Neuronal stem cell (in vitro differentiated cells): Measurements from ENCODE around the gene CACNA2D4.

Experiments used
- DNase-seq: peaks from one replicate; pipeline ENCODE4 v3.0.0-alpha.2; 2013; ENCODE audit warnings: low spot score
- H2AFZ ChIP-seq: one replicate; pipeline ENCODE4 v1.6.1; 2013; ENCODE audit warnings: mild to moderate bottlenecking, low read length, inconsistent platforms
- H2AK5ac ChIP-seq: 2 replicates; pipeline ENCODE4 v1.6.1; 2013; ENCODE audit warnings: low read depth, mild to moderate bottlenecking, inconsistent platforms, low read length, moderate library complexity, mixed read lengths
- H2BK120ac ChIP-seq: 2 replicates; pipeline ENCODE4 v1.6.1; 2013; ENCODE audit warnings: low read depth, mild to moderate bottlenecking, inconsistent platforms, low read length, moderate library complexity, mixed read lengths
- H2BK12ac ChIP-seq: one replicate; pipeline ENCODE4 v1.6.1; 2013; ENCODE audit warnings: low read length, inconsistent platforms
- H2BK15ac ChIP-seq: 2 replicates; pipeline ENCODE4 v1.6.1; 2013; ENCODE audit warnings: mild to moderate bottlenecking, low read length, inconsistent platforms, mixed read lengths
- H2BK5ac ChIP-seq: one replicate; pipeline ENCODE4 v1.6.1; 2013; ENCODE audit warnings: inconsistent platforms, mild to moderate bottlenecking, low read length, moderate library complexity
- H3K14ac ChIP-seq: one replicate; pipeline ENCODE4 v1.6.1; 2013; ENCODE audit warnings: low read length, inconsistent platforms
- H3K18ac ChIP-seq: 2 replicates; pipeline ENCODE4 v1.6.1; 2013; ENCODE audit warnings: low read length, inconsistent platforms
- H3K23ac ChIP-seq: 2 replicates; pipeline ENCODE4 v1.6.1; 2013; ENCODE audit warnings: low read depth, mild to moderate bottlenecking, mixed read lengths, low read length, inconsistent platforms; ENCODE audit not compliant: poor library complexity
- H3K27ac ChIP-seq: replicated peaks from 3 replicates; pipeline ENCODE4 v1.5.1; 2013; ENCODE audit warnings: low read length, inconsistent platforms
- H3K27me3 ChIP-seq, 3 experiments: 2 replicates each; pipeline ENCODE4 v1.6.1; 2013; ENCODE audit warnings: low read length in 3 of 3, mild to moderate bottlenecking in 2 of 3, inconsistent platforms in 1 of 3, low read depth in 1 of 3, mixed read lengths in 1 of 3, moderate library complexity in 1 of 3; ENCODE audit not compliant: control insufficient read depth in 3 of 3, insufficient read depth in 3 of 3
- H3K36me3 ChIP-seq, 2 donors: replicated peaks in 1 of 2; 2 replicates each; pipeline ENCODE4 v1.6.1; 2013; ENCODE audit warnings: low read length in 2 of 2; ENCODE audit not compliant: control insufficient read depth in 2 of 2, insufficient read depth in 2 of 2
- H3K4ac ChIP-seq: 2 replicates; pipeline ENCODE4 v1.6.1; 2013; ENCODE audit warnings: inconsistent platforms, mild to moderate bottlenecking, low read length, moderate library complexity
- H3K4me1 ChIP-seq, 2 donors: 1 replicate in 1 of 2; 2 replicates in 1 of 2; pipeline ENCODE4 v1.6.1; 2013; ENCODE audit warnings: low read length in 2 of 2, low read depth in 1 of 2; ENCODE audit not compliant: control insufficient read depth in 2 of 2, insufficient read depth in 1 of 2
- H3K4me2 ChIP-seq: one replicate; pipeline ENCODE4 v1.6.1; 2013; ENCODE audit warnings: mild to moderate bottlenecking, low read length, inconsistent platforms; ENCODE audit not compliant: insufficient read depth, poor library complexity, severe bottlenecking
- H3K4me3 ChIP-seq, 2 donors: 2 replicates each; pipeline ENCODE4 v1.5.1; 2013; ENCODE audit warnings: low read length in 2 of 2, mild to moderate bottlenecking in 2 of 2, inconsistent platforms in 1 of 2, moderate library complexity in 1 of 2
- H3K79me1 ChIP-seq: one replicate; pipeline ENCODE4 v1.6.1; 2013; ENCODE audit warnings: low read depth, mild to moderate bottlenecking, inconsistent platforms, low read length, moderate library complexity
- H3K9ac ChIP-seq: one replicate; pipeline ENCODE4 v1.6.1; 2013; ENCODE audit warnings: mild to moderate bottlenecking, low read depth, low read length, inconsistent platforms; ENCODE audit not compliant: poor library complexity
- H3K9me3 ChIP-seq, 2 donors: replicated peaks in 1 of 2; 2 replicates each; pipeline versions ENCODE3 to v1.6.1; 2013; ENCODE audit warnings: low read length in 2 of 2, mild to moderate bottlenecking in 2 of 2, inconsistent platforms in 1 of 2, low read depth in 1 of 2, mixed read lengths in 1 of 2, moderate library complexity in 1 of 2; ENCODE audit not compliant: control insufficient read depth in 2 of 2, insufficient read depth in 1 of 2
- H4K8ac ChIP-seq: one replicate; pipeline ENCODE4 v1.6.1; 2013; ENCODE audit warnings: low read depth, mild to moderate bottlenecking, inconsistent platforms, low read length, moderate library complexity
- H4K91ac ChIP-seq: one replicate; pipeline ENCODE4 v1.6.1; 2013; ENCODE audit warnings: low read length, low read depth, mild to moderate bottlenecking, inconsistent platforms; ENCODE audit not compliant: poor library complexity
- WGBS, 2 donors: extraction: QIAGEN DNeasy Blood & Tissue Kit; methylation state at CpG; one replicate each; pipeline ENCODE4 v1.1.7; 2013; ENCODE audit warnings: missing lambda C conversion rate in 2 of 2, mixed read lengths in 1 of 2; ENCODE audit not compliant: insufficient read length in 2 of 2, insufficient replicate concordance in 1 of 2; ENCODE audit errors: extremely low coverage in 2 of 2; 5-methylcytosine and 5-hydroxymethylcytosine counted together

The CACNA2D4 gene

DNA sequence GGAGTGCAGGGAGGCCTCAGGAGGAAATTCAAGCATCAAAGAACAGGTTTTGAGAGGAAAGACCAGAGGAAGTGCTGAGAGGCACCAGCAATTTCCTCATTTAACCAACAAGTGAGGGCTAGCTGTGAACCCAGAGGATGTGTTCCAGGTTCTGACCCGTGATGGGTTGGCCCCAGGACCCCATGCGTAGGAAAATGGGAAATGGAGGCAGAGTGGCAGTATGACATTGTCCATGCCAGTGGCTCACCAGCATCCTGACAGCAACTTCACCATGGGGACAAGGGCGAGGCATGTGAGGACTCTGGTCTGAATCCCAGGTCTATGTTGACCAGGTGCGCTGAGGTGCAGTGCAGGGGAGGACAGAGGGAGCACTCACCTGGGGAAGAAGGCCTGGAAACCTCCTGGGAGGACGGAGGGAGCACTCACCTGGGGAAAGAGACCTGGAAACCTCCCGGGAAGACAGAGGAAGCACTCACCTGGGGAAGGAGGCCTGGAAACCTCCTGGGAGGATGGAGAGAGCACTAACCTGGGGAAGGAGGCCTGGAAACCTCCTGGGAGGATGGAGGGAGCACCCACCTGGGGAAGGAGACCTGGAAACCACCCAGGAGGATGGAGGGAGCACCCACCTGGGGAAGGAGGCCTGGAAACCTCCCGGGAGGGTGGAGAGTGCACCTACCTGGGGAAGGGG, 6.7 kb upstream of the CACNA2D4 start:
- Histone ChIP-seq H2BK120ac (no peak overlapping the region), H3K4me2 (no peak overlapping the region), H2AFZ (no peak overlapping the region), H3K27me3 (peaks cover 0 to 15% (median 0%) of the 10 kb centered on the region in 3 experiments), H3K23ac (peak overlapping the region; percentile 26), H3K4ac (no peak overlapping the region), H4K8ac (no peak overlapping the region), H3K27ac (no peak overlapping the region), H4K91ac (no peak overlapping the region), H3K4me1 (peaks cover 0 to 11% of the 10 kb centered on the region in 2 donors), H2BK5ac (peak overlapping the region; percentile 14), H3K36me3 (no peaks in the 10 kb centered on the region), H3K79me1 (no peaks in the 10 kb centered on the region), H3K18ac (peak overlapping the region; percentile 56), H3K9ac (no peak overlapping the region), H3K4me3 (no peak overlapping the region), H3K9me3 (no peaks in the 10 kb centered on the region), H2BK15ac (peak overlapping the region; percentile 75), H2AK5ac (peak overlapping the region; percentile 96), H2BK12ac (no peak overlapping the region), H3K14ac (peak overlapping the region; percentile 32)
- no CpG with 5 or more reads among the region's 7 CpGs for WGBS, 2 donors
- no peak for DNase-seq

DNA sequence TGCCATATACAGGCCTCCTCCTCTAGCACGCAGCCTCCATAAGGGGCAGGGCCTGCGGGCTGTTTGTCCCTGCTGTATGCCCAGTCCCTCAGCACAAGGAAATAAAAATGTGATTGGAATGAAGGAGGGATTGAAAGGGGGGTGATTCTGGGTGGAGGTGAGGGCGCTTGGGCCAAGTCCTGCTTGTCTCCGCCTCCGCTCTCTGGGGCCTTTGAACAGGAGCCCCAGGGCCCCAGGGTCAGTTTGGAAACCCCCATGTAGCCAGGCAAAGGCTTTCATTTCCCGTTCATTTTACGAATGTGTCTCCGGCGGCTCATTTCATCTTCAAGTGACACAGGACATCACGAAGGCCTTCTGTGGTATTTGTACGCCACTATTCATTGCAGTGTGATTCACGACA, 4.5 kb upstream of the CACNA2D4 start:
- no peak for DNase-seq
- WGBS, 2 donors: no CpG with 5 or more reads among the region's 12 CpGs

DNA sequence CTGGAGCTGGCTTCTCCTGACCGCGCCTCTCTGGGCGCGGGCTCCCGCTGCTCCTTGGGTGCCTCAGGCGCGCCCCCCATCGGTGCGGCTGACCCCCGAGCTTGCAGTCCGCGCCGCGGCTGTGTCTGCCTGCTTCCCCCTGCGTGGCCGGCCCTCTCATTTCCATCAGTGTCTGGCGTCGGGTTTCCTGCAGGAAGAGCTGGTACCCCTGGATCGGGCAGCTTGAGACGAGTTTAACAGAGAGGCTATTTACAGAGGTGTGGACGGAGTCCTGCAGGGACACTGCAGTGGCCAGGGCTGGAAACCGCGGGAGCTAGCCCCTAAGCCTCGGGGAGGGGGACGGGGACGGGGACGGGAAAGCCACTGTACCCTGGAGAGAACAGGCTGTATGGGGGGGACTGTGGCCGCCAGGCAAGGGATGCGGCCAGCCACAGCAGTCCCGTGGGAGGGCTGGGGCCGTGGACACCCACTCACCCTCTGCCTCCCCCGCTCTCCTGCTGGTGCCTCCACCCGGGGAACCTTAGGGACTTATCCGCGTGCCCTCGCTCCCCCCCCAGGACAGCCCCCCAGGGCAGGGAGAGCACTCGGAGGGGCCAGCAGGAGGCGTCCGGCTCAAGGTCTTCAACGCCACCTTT, 3.7 kb upstream of the CACNA2D4 start:
- peak overlapping the region; percentile 62 for H2BK15ac ChIP-seq
- no peak overlapping the region for H2BK5ac ChIP-seq
- H3K4me3 ChIP-seq: no peak overlapping the region
- no peak overlapping the region for H2BK120ac ChIP-seq
- H3K36me3 ChIP-seq: no peaks in the 10 kb centered on the region
- DNase-seq: no peak
- H2AFZ ChIP-seq: no peak overlapping the region
- peaks cover 0 to 6% (median 0%) of the 10 kb centered on the region in 3 experiments for H3K27me3 ChIP-seq
- no peak overlapping the region for H3K14ac ChIP-seq
- H2BK12ac ChIP-seq: no peak overlapping the region
- no peak overlapping the region for H4K8ac ChIP-seq
- H4K91ac ChIP-seq: peak overlapping the region; percentile 15
- H3K4me2 ChIP-seq: no peak overlapping the region
- no peaks in the 10 kb centered on the region for H3K79me1 ChIP-seq
- peak overlapping the region; percentile 27 for H3K23ac ChIP-seq
- no peak overlapping the region for H3K4ac ChIP-seq
- H3K9ac ChIP-seq: no peak overlapping the region
- H3K9me3 ChIP-seq: no peaks in the 10 kb centered on the region
- H3K27ac ChIP-seq: no peak overlapping the region
- no CpG with 5 or more reads among the region's 40 CpGs for WGBS, 2 donors
- peak overlapping the region; percentile 65 for H2AK5ac ChIP-seq
- peak overlapping the region; percentile 49 for H3K18ac ChIP-seq
- peaks cover 0 to 30% of the 10 kb centered on the region in 2 donors for H3K4me1 ChIP-seq

More for the DNA sequence above, 4.5 kb upstream of the CACNA2D4 start:
- Histone ChIP-seq H3K79me1 (no peaks in the 10 kb centered on the region), H3K4me1 (peaks cover 0 to 23% of the 10 kb centered on the region in 2 donors), H3K27me3 (peaks cover 0 to 10% (median 0%) of the 10 kb centered on the region in 3 experiments), H3K4me3 (no peak overlapping the region), H2AK5ac (no peak overlapping the region), H3K23ac (no peak overlapping the region), H3K9me3 (no peaks in the 10 kb centered on the region), H2BK5ac (no peak overlapping the region), H3K14ac (no peak overlapping the region), H4K8ac (no peak overlapping the region), H3K36me3 (no peaks in the 10 kb centered on the region), H2BK120ac (no peak overlapping the region), H3K27ac (no peak overlapping the region), H3K9ac (no peak overlapping the region), H3K4ac (no peak overlapping the region), H2BK15ac (no peak overlapping the region), H2BK12ac (no peak overlapping the region), H3K4me2 (no peak overlapping the region), H2AFZ (no peak overlapping the region), H4K91ac (no peak overlapping the region), H3K18ac (no peak overlapping the region)

DNA sequence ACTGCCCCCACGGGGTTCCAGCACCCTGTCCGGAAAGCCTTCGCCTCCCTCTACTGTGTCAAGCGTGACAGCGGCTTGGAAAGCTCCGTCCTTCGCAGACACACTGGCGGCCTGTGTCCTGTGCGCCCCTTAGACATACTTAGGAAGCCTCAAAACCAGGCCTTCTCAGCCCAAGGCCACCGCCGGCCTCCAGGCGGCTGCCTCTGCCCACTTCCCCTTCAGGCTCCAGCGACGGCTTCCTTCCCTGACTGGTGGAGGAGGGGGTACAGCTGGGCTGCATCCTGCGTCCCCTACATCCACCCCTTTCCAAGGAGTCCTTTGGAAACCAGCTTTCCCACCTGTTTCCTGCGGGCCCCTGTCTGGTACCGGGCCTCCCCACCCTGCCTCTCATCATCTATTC, 2.5 kb upstream of the CACNA2D4 start:
- H2AK5ac ChIP-seq: peak overlapping the region; percentile 51
- H3K79me1 ChIP-seq: no peaks in the 10 kb centered on the region
- H2BK12ac ChIP-seq: no peak overlapping the region
- peaks cover 0 to 30% of the 10 kb centered on the region in 2 donors for H3K4me1 ChIP-seq
- no peak overlapping the region for H3K9ac ChIP-seq
- no CpG with 5 or more reads among the region's 17 CpGs for WGBS, 2 donors
- H2AFZ ChIP-seq: no peak overlapping the region
- H3K4me2 ChIP-seq: no peak overlapping the region
- H2BK120ac ChIP-seq: no peak overlapping the region
- no peak overlapping the region for H2BK5ac ChIP-seq
- H3K23ac ChIP-seq: no peak overlapping the region
- no peak for DNase-seq
- peak overlapping the region; percentile 4 for H3K14ac ChIP-seq
- H3K36me3 ChIP-seq: no peaks in the 10 kb centered on the region
- H4K91ac ChIP-seq: no peak overlapping the region
- H3K9me3 ChIP-seq: no peaks in the 10 kb centered on the region
- no peak overlapping the region for H2BK15ac ChIP-seq
- no peak overlapping the region for H3K27ac ChIP-seq
- H3K4ac ChIP-seq: no peak overlapping the region
- peak overlapping the region; percentile 46 for H3K18ac ChIP-seq
- no peak overlapping the region for H3K4me3 ChIP-seq
- H4K8ac ChIP-seq: no peak overlapping the region
- no peaks in the 10 kb centered on the region for H3K27me3 ChIP-seq
